Rectal smooth muscle tissue (tissue), 1 donor: ENCODE results near the gene BRD1.

Experiments
- H3K27ac ChIP-seq: one replicate; pipeline ENCODE4 v1.7.0; 2013; ENCODE audit warnings: low read depth, low read length, inconsistent platforms
- H3K27me3 ChIP-seq: one replicate; pipeline ENCODE4 v1.7.0; 2013; ENCODE audit warnings: low read length; ENCODE audit not compliant: control insufficient read depth, insufficient read depth
- H3K36me3 ChIP-seq: one replicate; pipeline ENCODE4 v1.7.0; 2013; ENCODE audit warnings: low read length; ENCODE audit not compliant: control insufficient read depth, insufficient read depth
- H3K4me1 ChIP-seq: one replicate; pipeline ENCODE4 v1.7.0; 2013; ENCODE audit warnings: low read length; ENCODE audit not compliant: control insufficient read depth, insufficient read depth
- H3K4me3 ChIP-seq: one replicate; pipeline ENCODE4 v1.7.0; 2013; ENCODE audit warnings: low read length
- H3K9ac ChIP-seq: one replicate; pipeline ENCODE4 v1.7.0; 2013; ENCODE audit warnings: low read length

The BRD1 gene

GRCh38 chr22:49724030-49724892 is 103.4 kb downstream of the BRD1 start:
- Histone ChIP-seq H3K4me3 (peak overlapping the region; percentile 18), H3K4me1 (no peaks in the 10 kb centered on the region), H3K27me3 (peaks cover 25% of the 10 kb centered on the region), H3K9ac (no peak overlapping the region), H3K36me3 (no peaks in the 10 kb centered on the region), H3K27ac (no peak overlapping the region)

GRCh38 chr22:49723478-49724029 is 104.1 kb downstream of the BRD1 start:
- no peak overlapping the region for H3K4me3 ChIP-seq

More at GRCh38 chr22:49723478-49724029, 104.1 kb downstream of the BRD1 start:
- Histone ChIP-seq H3K4me1 (no peaks in the 10 kb centered on the region), H3K27ac (no peak overlapping the region), H3K9ac (no peak overlapping the region), H3K36me3 (no peaks in the 10 kb centered on the region), H3K27me3 (peaks cover 21% of the 10 kb centered on the region)
